GM12872 (cell line): Measurements from ENCODE around the gene WDR70.

Experiments
- TF ChIP-seq, protein P1 (sequence below): IDR thresholded peaks from 3 replicates; pipeline ENCODE4 v1.5.1; 2011; ENCODE audit warnings: low read depth, mild to moderate bottlenecking, low read length, moderate library complexity; ENCODE audit not compliant: insufficient read depth

WDR70 gene

GRCh38 chr5:37437711-37438110 is 58.6 kb downstream of the WDR70 start:
- TF ChIP-seq, protein P1, sequence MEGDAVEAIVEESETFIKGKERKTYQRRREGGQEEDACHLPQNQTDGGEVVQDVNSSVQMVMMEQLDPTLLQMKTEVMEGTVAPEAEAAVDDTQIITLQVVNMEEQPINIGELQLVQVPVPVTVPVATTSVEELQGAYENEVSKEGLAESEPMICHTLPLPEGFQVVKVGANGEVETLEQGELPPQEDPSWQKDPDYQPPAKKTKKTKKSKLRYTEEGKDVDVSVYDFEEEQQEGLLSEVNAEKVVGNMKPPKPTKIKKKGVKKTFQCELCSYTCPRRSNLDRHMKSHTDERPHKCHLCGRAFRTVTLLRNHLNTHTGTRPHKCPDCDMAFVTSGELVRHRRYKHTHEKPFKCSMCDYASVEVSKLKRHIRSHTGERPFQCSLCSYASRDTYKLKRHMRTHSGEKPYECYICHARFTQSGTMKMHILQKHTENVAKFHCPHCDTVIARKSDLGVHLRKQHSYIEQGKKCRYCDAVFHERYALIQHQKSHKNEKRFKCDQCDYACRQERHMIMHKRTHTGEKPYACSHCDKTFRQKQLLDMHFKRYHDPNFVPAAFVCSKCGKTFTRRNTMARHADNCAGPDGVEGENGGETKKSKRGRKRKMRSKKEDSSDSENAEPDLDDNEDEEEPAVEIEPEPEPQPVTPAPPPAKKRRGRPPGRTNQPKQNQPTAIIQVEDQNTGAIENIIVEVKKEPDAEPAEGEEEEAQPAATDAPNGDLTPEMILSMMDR: no peak

DNA sequence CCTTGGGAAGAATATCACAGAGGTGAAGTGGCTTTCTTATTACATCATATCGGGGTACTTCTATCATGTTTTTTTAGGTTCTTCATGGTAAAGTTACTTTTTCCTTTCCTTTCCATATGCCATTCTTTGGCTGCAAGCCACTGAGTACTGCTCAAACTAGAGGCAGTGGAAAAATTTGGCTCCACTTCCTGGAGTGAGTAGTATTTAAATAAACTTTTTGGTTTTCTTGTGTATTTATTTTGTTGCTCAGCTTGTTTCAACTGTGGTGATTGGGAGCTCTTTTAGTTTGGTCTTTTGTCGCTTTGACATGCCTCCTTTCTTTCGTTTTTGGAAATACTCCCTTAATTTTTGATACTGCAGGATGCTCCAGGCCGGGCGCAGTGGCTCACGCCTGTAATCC is 69.8 kb downstream of the WDR70 start:
- TF ChIP-seq, protein P1: no peak

DNA sequence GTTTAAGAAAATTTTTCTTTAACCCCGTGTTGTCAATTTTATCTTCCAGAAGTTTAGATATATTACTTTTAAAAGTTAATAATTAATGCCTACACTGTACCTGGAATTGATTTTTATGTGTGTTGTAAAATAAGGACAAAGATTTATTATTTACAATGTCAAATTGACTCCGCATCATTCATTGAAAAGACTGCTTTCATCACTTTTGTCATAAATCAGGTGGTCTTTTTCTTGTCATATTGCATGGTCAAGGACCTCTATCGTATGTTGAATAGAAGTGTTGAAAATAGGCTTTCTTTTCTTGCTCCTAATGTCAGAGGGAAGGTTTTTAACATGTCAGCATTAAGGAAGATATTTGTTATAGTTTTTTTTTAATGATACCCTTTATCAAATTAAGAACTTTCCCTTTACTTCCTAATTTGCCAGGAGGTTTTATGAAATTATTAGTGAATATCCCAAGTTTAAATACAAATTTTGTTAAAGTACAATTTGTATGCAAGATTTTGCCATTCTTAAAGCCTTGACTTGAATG is 92.6 kb downstream of the WDR70 start:
- TF ChIP-seq, protein P1: no peak

DNA sequence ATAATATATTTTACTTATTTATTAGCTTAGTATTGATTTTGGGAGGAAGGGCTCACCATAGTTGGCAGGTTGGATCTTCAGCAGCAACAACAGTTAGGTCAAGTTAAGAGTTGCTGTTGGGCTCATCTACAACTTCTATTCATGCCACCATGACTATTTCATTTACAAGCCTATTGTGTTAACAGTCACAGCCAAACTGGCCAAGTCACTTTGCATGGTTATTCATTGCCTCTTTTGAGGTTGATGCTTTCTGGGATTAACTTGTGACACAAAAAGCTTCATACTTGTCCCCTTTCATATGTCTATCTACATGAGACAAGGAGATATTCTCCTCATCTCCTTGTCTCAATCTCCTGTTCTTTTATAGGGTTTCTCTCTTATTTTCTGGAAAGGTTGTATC is 98.3 kb downstream of the WDR70 start:
- TF ChIP-seq, protein P1: no peak

DNA sequence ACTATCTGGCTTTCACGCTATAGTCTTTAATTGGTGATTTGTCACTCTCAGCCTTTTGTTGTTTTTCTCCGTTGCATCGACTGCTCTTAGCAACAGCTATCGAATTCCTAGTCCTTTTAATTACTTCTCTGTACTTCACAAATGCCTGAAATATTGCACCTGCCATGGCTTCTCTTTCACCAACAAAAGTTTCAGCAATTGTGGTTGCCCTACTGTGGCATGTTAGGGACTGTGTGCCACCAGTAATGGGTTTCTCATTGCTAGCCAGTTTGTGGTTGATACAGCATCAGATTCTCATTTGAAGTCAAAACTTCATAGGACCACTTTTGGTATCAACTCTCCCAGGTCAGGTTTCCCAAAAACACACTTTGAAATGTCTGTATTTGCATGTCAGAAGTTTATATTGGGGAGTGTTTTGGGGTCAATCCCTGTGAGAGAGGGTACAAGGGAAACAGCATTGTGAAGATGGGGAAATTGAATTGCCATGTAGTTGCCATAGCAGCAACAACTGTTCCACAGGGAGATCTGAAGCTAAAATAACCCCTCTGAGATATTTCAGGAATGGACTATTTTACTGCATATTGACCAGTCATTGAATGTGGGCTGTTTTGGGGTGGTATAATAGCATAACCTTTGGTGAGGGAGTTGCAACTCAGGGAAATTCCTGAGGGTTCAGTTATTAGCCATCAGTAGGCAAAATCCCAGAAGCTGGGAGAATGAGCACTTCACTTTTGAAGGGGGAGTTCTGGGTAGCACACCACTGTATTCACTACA is 99.2 kb downstream of the WDR70 start:
- TF ChIP-seq, protein P1: no peak

- TF ChIP-seq, protein P1: no peak
These were observed 111.1 kb downstream of the WDR70 start for GRCh38 chr5:37490120-37490810.

GRCh38 chr5:37490931-37491330 is 111.8 kb downstream of the WDR70 start:
- TF ChIP-seq, protein P1: no peak
